HepG2 (cell line): ENCODE data around the gene TMEM44. TPM values are rescaled to one million over a fixed set of nuclear protein-coding genes. Genes with fewer than 3 reads are reported as not detected.

Source experiments
- ATF1 ChIP-seq: IDR thresholded peaks from 2 replicates; pipeline ENCODE4 v1.6.1; 2016; ENCODE audit warnings: mild to moderate bottlenecking, control low read depth
- ATRX ChIP-seq: sonication (generic); formaldehyde crosslinking; IDR thresholded peaks from 2 replicates; pipeline ENCODE4 v1.4.0; 2020; ENCODE audit warnings: missing genetic modification reagents, borderline replicate concordance
- CAMTA2 ChIP-seq: sonication (generic); formaldehyde crosslinking; IDR thresholded peaks from 2 replicates; pipeline ENCODE4 v1.4.0; 2020; ENCODE audit warnings: mild to moderate bottlenecking, missing genetic modification reagents, borderline replicate concordance
- ERF ChIP-seq: IDR thresholded peaks from 2 replicates; pipeline ENCODE4 v1.6.1; 2018; ENCODE audit warnings: missing biosample characterization, missing genetic modification reagents
- FOSL2 ChIP-seq: sonication (generic); formaldehyde crosslinking; IDR thresholded peaks from 2 replicates; pipeline ENCODE4 v1.4.0; 2020; ENCODE audit warnings: missing genetic modification reagents
- HMG20A ChIP-seq: IDR thresholded peaks from 2 replicates; pipeline ENCODE4 v1.6.1; 2016; ENCODE audit warnings: borderline replicate concordance
- NFYB ChIP-seq: sonication (generic); formaldehyde crosslinking; IDR thresholded peaks from 2 replicates; pipeline ENCODE4 v1.4.0; 2020; ENCODE audit warnings: missing genetic modification reagents
- NR1H2 ChIP-seq: sonication (generic); formaldehyde crosslinking; IDR thresholded peaks from 2 replicates; pipeline ENCODE4 v1.8.1; 2022; ENCODE audit warnings: low read depth, missing genetic modification reagents, borderline replicate concordance
- SOX5 ChIP-seq: IDR thresholded peaks from 2 replicates; pipeline ENCODE4 v1.6.1; 2016; ENCODE audit warnings: borderline replicate concordance
- YEATS2 ChIP-seq: sonication (generic); formaldehyde crosslinking; IDR thresholded peaks from 2 replicates; pipeline ENCODE4 v1.4.0; 2020; ENCODE audit warnings: missing genetic modification reagents, borderline replicate concordance
- ZBTB20 ChIP-seq: sonication (generic); formaldehyde crosslinking; IDR thresholded peaks from 2 replicates; pipeline ENCODE4 v1.8.1; 2023; ENCODE audit warnings: missing genetic modification reagents, low read depth, mild to moderate bottlenecking, borderline replicate concordance
- ZBTB7A ChIP-seq: sonication (generic); formaldehyde crosslinking; IDR thresholded peaks from 2 replicates; pipeline ENCODE4 v1.8.0; 2022; ENCODE audit warnings: mild to moderate bottlenecking, missing genetic modification reagents
- ZNF329 ChIP-seq: sonication (generic); formaldehyde crosslinking; IDR thresholded peaks from 2 replicates; pipeline ENCODE4 v1.9.0; 2021; ENCODE audit warnings: low read depth, mild to moderate bottlenecking, missing genetic modification reagents
- ZNF468 ChIP-seq: sonication (generic); formaldehyde crosslinking; IDR thresholded peaks from 2 replicates; pipeline ENCODE4 v1.8.0; 2022; ENCODE audit warnings: mild to moderate bottlenecking, moderate library complexity, missing genetic modification reagents
- polyA plus RNA-seq, 8 experiments: library from polyadenylated mRNA; depleted of rRNA in 3 of 8; stranded (reverse) in 7 of 8; unstranded in 1 of 8; fragments of >200 nt; fragmentation: Illumina TruSeq in 4 of 8; extraction: Trizol in 4 of 8; gene quantifications; 2 replicates each; pipeline versions ENCODE4 v1.2.1 to v1.2.3, GENCODE V29; 2011 to 2016; ENCODE audit warnings: low read depth in 4 of 8, missing spikeins in 1 of 8, mixed read lengths in 1 of 8; ENCODE audit not compliant: insufficient read depth in 1 of 8
- total RNA-seq, 5 experiments: library from RNA; depleted of rRNA; stranded (reverse); fragments of >200 nt; fragmentation: Illumina TruSeq; extraction: Trizol; gene quantifications; 2 replicates each; pipeline ENCODE4 v1.2.3, GENCODE V29; 2016; ENCODE audit warnings: low read depth in 1 of 5
- TF ChIP-seq, protein P1 (sequence below): sonication (generic); formaldehyde crosslinking; IDR thresholded peaks from 2 replicates; pipeline ENCODE4 v1.4.0; 2020; ENCODE audit warnings: missing genetic modification reagents
- TF ChIP-seq, protein P2 (sequence below): sonication (generic); formaldehyde crosslinking; IDR thresholded peaks from 2 replicates; pipeline ENCODE4 v1.4.0; 2020; ENCODE audit warnings: missing genetic modification reagents, borderline replicate concordance
- TF ChIP-seq, protein P3 (sequence below): sonication (generic); formaldehyde crosslinking; IDR thresholded peaks from 2 replicates; pipeline ENCODE4 v1.8.0; 2023; ENCODE audit warnings: mild to moderate bottlenecking, missing genetic modification reagents
- TF ChIP-seq, protein P4 (sequence below): sonication (generic); formaldehyde crosslinking; IDR thresholded peaks from 2 replicates; pipeline ENCODE4 v1.8.1; 2023; ENCODE audit warnings: mild to moderate bottlenecking, missing genetic modification reagents
- TF ChIP-seq, protein P5 (sequence below): IDR thresholded peaks from 2 replicates; pipeline ENCODE4 v1.6.1; 2016

The TMEM44 gene
- total and polyA plus RNA-seq, 2 of the 13 experiments (the other 11 are each of a cell fraction or from before 2014, with no cell fraction given): 7.3 to 13.8 TPM

DNA sequence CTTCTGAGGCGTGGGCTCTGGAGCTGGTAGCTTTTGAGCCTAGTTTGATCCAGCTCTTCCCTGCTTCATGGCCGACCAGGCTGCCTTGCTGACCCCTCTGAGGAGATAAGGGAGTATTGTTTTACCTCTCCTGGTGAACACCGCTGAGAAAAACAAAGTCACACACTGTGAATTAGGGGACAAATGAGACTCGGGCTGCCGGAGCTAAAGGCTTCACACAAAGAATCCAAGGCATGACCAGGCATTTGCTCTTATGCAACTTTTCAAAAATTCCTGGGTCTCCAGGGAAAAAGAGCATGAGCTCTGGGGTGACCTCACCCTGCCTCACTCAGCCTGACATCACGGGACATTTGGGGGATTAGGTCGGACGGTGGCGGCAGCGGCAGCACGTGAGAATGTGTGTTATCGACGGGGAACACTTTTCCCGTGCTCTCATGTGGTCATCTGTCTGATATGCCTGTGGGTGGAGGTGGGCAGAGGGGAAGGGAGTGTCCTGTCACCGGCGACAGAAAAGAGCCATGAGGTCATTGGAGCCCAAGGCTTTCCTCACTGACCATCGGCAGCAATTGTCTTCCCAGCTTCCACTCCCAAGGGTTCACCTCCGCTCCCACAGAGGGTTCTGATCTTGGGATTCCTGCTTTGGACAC, 61.0 kb downstream of the TMEM44 start (continued):
- TF ChIP-seq, protein P1, sequence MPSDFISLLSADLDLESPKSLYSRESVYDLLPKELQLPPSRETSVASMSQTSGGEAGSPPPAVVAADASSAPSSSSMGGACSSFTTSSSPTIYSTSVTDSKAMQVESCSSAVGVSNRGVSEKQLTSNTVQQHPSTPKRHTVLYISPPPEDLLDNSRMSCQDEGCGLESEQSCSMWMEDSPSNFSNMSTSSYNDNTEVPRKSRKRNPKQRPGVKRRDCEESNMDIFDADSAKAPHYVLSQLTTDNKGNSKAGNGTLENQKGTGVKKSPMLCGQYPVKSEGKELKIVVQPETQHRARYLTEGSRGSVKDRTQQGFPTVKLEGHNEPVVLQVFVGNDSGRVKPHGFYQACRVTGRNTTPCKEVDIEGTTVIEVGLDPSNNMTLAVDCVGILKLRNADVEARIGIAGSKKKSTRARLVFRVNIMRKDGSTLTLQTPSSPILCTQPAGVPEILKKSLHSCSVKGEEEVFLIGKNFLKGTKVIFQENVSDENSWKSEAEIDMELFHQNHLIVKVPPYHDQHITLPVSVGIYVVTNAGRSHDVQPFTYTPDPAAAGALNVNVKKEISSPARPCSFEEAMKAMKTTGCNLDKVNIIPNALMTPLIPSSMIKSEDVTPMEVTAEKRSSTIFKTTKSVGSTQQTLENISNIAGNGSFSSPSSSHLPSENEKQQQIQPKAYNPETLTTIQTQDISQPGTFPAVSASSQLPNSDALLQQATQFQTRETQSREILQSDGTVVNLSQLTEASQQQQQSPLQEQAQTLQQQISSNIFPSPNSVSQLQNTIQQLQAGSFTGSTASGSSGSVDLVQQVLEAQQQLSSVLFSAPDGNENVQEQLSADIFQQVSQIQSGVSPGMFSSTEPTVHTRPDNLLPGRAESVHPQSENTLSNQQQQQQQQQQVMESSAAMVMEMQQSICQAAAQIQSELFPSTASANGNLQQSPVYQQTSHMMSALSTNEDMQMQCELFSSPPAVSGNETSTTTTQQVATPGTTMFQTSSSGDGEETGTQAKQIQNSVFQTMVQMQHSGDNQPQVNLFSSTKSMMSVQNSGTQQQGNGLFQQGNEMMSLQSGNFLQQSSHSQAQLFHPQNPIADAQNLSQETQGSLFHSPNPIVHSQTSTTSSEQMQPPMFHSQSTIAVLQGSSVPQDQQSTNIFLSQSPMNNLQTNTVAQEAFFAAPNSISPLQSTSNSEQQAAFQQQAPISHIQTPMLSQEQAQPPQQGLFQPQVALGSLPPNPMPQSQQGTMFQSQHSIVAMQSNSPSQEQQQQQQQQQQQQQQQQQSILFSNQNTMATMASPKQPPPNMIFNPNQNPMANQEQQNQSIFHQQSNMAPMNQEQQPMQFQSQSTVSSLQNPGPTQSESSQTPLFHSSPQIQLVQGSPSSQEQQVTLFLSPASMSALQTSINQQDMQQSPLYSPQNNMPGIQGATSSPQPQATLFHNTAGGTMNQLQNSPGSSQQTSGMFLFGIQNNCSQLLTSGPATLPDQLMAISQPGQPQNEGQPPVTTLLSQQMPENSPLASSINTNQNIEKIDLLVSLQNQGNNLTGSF (CRISPR knock-in tag): no peak
- no peak for TF ChIP-seq NFYB (CRISPR knock-in tag)
- TF ChIP-seq, protein P2, sequence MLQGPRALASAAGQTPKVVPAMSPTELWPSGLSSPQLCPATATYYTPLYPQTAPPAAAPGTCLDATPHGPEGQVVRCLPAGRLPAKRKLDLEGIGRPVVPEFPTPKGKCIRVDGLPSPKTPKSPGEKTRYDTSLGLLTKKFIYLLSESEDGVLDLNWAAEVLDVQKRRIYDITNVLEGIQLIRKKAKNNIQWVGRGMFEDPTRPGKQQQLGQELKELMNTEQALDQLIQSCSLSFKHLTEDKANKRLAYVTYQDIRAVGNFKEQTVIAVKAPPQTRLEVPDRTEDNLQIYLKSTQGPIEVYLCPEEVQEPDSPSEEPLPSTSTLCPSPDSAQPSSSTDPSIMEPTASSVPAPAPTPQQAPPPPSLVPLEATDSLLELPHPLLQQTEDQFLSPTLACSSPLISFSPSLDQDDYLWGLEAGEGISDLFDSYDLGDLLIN: no peak
- no peak for TF ChIP-seq ATRX
- peak; percentile 55; the same call in 1 of the 2 replicates for TF ChIP-seq ZBTB7A (CRISPR knock-in tag)
- TF ChIP-seq, protein P3, sequence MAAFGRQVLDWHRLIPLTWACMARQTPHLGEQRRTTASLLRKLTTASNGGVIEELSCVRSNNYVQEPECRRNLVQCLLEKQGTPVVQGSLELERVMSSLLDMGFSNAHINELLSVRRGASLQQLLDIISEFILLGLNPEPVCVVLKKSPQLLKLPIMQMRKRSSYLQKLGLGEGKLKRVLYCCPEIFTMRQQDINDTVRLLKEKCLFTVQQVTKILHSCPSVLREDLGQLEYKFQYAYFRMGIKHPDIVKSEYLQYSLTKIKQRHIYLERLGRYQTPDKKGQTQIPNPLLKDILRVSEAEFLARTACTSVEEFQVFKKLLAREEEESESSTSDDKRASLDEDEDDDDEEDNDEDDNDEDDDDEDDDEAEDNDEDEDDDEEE (CRISPR knock-in tag): no peak
- peak; percentile 37; the same call in 1 of the 2 replicates for TF ChIP-seq ERF (CRISPR knock-in tag)
- TF ChIP-seq, protein P4, sequence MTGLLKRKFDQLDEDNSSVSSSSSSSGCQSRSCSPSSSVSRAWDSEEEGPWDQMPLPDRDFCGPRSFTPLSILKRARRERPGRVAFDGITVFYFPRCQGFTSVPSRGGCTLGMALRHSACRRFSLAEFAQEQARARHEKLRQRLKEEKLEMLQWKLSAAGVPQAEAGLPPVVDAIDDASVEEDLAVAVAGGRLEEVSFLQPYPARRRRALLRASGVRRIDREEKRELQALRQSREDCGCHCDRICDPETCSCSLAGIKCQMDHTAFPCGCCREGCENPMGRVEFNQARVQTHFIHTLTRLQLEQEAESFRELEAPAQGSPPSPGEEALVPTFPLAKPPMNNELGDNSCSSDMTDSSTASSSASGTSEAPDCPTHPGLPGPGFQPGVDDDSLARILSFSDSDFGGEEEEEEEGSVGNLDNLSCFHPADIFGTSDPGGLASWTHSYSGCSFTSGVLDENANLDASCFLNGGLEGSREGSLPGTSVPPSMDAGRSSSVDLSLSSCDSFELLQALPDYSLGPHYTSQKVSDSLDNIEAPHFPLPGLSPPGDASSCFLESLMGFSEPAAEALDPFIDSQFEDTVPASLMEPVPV (CRISPR knock-in tag): 0 out of 2 replicates have a peak, but pooled peaks have one; percentile 57
- TF ChIP-seq ZNF468 (CRISPR knock-in tag): no peak
- TF ChIP-seq NR1H2 (CRISPR knock-in tag): no peak
- TF ChIP-seq YEATS2 (CRISPR knock-in tag): peak; percentile 40; the same call in 1 of the 2 replicates
- TF ChIP-seq ZBTB20 (CRISPR knock-in tag): peak; percentile 26; the same call in 1 of the 2 replicates
- peak; percentile 23; the same call in 1 of the 2 replicates for TF ChIP-seq HMG20A (CRISPR knock-in tag)
- peak; percentile 72 for TF ChIP-seq FOSL2 (CRISPR knock-in tag)
- TF ChIP-seq ZNF329 (CRISPR knock-in tag): no peak
- TF ChIP-seq CAMTA2 (CRISPR knock-in tag): no peak
- TF ChIP-seq, protein P5, sequence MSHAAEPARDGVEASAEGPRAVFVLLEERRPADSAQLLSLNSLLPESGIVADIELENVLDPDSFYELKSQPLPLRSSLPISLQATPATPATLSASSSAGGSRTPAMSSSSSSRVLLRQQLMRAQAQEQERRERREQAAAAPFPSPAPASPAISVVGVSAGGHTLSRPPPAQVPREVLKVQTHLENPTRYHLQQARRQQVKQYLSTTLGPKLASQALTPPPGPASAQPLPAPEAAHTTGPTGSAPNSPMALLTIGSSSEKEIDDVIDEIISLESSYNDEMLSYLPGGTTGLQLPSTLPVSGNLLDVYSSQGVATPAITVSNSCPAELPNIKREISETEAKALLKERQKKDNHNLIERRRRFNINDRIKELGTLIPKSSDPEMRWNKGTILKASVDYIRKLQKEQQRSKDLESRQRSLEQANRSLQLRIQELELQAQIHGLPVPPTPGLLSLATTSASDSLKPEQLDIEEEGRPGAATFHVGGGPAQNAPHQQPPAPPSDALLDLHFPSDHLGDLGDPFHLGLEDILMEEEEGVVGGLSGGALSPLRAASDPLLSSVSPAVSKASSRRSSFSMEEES: peak; percentile 79; the same call in 1 of the 2 replicates
- no peak for TF ChIP-seq ATF1 (CRISPR knock-in tag)
- peak; percentile 32; the same call in 1 of the 2 replicates for TF ChIP-seq SOX5 (CRISPR knock-in tag)
